NCI-H2227 treated with DMSO at 0.1 percent for 48 hours (cell line): ENCODE results near the gene EPC1.
"Not testable (repeated sequence)": the region's sequence is repeated elsewhere in the genome, so short reads cannot be mapped to it uniquely, and the experiment has no call there.

ENCODE experiments used
- DNase-seq: peaks from one replicate; lab custom pipeline; 2025; lab: John Stamatoyannopoulos, UW

Gene EPC1

GRCh38 chr10:32232378-32232777, 114.6 kb downstream of the EPC1 start:
- no peak for DNase-seq

- DNase-seq, result not testable (repeated sequence)
Observed at GRCh38 chr10:32229788-32230187, 117.2 kb downstream of the EPC1 start.

DNA sequence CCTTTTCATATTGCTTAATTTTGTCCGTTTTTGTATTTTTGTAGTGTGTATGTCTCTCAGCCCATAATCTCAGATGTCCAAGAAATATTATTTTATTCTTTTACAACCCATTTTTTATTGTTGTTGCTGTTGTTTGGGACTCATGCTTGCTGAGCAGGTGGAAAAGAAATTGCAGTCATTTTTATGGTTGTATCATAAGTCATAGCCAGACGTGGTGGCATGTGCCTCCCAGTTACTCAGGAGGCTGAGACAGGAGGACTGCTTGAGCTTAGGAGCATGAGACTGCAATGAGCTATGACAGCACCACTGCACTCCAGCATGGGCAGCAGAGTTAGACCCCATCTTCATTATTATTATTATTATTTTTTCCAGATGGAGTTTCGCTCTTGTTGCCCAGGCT, 117.8 kb downstream of the EPC1 start:
- no peak for DNase-seq

DNA sequence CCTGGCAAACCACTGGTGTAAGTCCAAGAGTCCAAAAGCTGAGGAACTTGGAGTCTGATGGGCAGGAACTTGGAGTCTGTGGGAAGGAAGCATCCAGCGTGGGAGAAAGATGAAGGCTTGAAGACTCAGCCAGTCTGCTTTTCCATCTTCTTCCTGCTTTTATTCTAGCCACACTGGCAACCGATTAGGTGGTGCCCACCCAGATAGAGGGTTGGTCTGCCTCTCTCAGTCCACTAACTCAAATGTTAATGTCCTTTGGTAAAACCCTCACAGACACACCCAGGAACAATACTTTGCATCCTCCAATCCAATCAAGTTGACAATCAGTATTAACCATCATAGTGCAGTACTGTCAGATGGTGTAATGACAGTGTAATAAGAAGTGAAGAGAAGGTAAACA, 119.2 kb downstream of the EPC1 start:
- DNase-seq, result no peak

DNA sequence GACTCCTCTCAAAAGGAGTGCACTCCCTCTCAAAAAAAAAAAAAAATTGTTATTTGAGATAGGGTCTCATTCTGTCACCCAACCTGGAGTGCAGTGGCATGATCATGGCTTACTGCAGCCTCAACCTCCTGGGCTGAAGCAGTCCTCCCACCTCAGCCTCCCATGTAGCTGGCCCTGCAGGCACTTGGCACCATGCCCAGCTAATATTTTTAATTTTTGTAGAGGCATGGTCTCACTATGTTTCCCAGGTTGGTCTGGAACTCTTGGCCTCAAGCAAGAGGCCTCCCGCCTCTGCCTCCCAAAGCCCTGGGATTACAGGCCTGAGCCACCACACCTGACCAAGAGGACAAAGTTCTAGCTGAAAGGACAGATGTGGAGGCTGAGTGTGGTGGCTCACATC, 120.3 kb downstream of the EPC1 start:
- no peak for DNase-seq

- no peak for DNase-seq
Observed at GRCh38 chr10:32225976-32226375, 121.0 kb downstream of the EPC1 start.

DNA sequence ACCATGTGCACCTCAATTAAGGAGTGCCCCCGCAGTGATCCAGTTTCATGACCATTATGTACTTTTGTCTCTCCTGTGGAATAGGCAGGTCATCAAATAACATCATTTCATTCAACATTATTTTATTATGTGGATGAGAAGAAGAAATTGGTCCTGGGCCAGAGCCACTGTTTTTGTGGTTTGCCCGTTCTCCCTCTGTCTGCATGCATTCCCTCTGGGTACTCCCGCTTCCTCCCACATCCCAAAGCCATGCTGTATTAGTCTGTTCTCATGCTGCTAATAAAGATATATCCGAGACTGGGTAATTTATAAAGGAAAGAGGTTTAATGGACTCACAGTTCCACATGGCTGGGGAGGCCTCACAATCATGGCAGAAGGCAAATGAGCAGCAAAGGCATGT, 124.6 kb downstream of the EPC1 start:
- not testable (repeated sequence) for DNase-seq

DNA sequence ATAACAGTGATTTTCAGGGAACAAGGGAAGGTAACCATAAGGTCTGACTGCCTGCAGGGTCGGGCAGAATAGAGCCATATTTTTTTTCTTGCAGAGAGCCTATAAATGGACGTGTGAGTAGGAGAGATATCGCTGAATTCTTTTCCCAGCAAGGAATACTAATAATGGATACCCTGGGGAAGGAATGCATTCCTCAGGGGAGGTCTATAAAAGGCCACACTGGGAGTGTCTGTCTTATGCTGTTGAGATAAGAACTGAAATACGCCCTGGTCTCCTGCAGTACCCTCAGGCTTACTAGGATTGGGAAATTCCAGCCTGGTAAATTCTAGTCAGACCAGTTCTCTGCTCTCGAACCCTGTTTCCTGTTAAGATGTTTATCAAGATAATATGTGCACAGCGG, 127.8 kb downstream of the EPC1 start:
- not testable (repeated sequence) for DNase-seq

DNA sequence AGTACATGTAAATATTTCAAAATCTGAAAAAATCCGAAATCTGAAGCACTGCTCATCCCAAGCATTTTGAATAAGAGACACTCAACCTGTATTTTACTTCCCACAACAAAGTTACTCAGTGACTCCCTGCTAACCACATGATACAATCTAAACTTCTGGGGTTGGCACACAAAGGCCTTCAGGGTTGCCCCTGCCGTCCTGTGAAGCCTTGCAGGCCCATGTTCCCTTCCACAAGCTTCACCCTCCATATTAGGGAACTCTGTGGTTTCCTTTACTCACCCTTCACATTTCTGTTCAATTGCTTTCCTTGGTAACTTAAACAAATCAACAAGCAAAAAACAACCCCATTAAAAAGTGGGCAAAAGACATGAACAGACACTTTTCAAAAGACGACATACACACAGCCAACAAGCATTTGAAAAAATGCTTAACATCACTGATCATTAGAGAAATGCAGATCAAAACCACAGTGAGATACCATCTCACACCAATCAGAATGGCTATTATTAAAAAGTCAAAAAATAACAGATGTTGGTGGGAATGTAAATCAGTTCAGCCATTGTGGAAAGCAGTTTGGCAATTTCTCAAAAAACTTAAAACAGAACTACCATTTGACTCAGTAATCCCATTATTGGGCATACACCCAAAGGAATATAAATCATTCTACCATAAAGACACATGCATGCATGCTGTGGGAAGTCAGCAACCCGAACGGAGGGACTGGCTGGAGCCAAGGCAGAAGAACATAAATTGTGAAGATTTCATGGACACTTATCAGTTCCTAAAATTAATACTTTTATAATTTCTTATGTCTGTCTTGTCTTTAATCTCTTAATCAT, 128.5 kb downstream of the EPC1 start:
- not testable (repeated sequence) for DNase-seq
